Activated naive CD8-positive, alpha-beta T cell treated with anti-CD3 and anti-CD28 coated beads, Interleukin-2, amount 50 U/mL, for 16 hours (primary cell): ENCODE results near the gene METTL9.
"Not testable (repeated sequence)": the region's sequence is repeated elsewhere in the genome, so short reads cannot be mapped to it uniquely, and the experiment has no call there.

ENCODE experiments used
- DNase-seq: peaks from one replicate; pipeline ENCODE4 v3.0.0-alpha.2; 2020; ENCODE audit warnings: low read depth, low spot score

The METTL9 gene

GRCh38 chr16:21610766-21611165 lies 11.4 kb downstream of the METTL9 start:
- DNase-seq, result no peak

- DNase-seq, result no peak
Measured at GRCh38 chr16:21611198-21611555, 11.8 kb downstream of the METTL9 start.

- no peak for DNase-seq
Measured at GRCh38 chr16:21611556-21612384, 12.4 kb downstream of the METTL9 start.

- DNase-seq, result no peak
Measured at GRCh38 chr16:21613361-21613760, 14.0 kb downstream of the METTL9 start.

GRCh38 chr16:21613781-21614180 lies 14.4 kb downstream of the METTL9 start:
- DNase-seq, result no peak

- DNase-seq, result no peak
Measured at GRCh38 chr16:21614896-21615295, 15.5 kb downstream of the METTL9 start.

- no peak for DNase-seq
Measured at GRCh38 chr16:21617607-21618006, 18.2 kb downstream of the METTL9 start.

- DNase-seq, result no peak
Measured at GRCh38 chr16:21618281-21618680, 18.9 kb downstream of the METTL9 start.

GRCh38 chr16:21619765-21620425 lies 20.5 kb downstream of the METTL9 start:
- DNase-seq, result no peak

GRCh38 chr16:21620592-21620991 lies 21.2 kb downstream of the METTL9 start:
- no peak for DNase-seq

GRCh38 chr16:21622545-21622944 lies 23.2 kb downstream of the METTL9 start:
- DNase-seq, result no peak

- no peak for DNase-seq
Measured at GRCh38 chr16:21625026-21625425, 25.6 kb downstream of the METTL9 start.

- no peak for DNase-seq
Measured at GRCh38 chr16:21626659-21627277, 27.4 kb downstream of the METTL9 start.

GRCh38 chr16:21628121-21628726 lies 28.8 kb downstream of the METTL9 start:
- no peak for DNase-seq

GRCh38 chr16:21628772-21629171 lies 29.4 kb downstream of the METTL9 start:
- no peak for DNase-seq

- not testable (repeated sequence) for DNase-seq
Measured at GRCh38 chr16:21629616-21630539, 30.5 kb downstream of the METTL9 start.

- not testable (repeated sequence) for DNase-seq
Measured at GRCh38 chr16:21630866-21631265, 31.5 kb downstream of the METTL9 start.

- DNase-seq, result not testable (repeated sequence)
Measured at GRCh38 chr16:21631376-21631775, 32.0 kb downstream of the METTL9 start.

GRCh38 chr16:21631951-21632575 lies 32.7 kb downstream of the METTL9 start:
- not testable (repeated sequence) for DNase-seq

GRCh38 chr16:21634216-21634615 lies 34.8 kb downstream of the METTL9 start:
- DNase-seq, result no peak

- DNase-seq, result not testable (repeated sequence)
Measured at GRCh38 chr16:21635694-21636093, 36.3 kb downstream of the METTL9 start.
